Measurements from ENCODE around the gene SNAP91.

- TF ChIP-seq SPI1 (IDR thresholded peaks at IDR 0.05; ENCODE audit: low read depth, low read length), result no peak
- TF ChIP-seq POLR2A (IDR thresholded peaks at IDR 0.05; ENCODE audit: low read depth, low read length), result no peak
- TF ChIP-seq PAX5 (IDR thresholded peaks at IDR 0.05; ENCODE audit: insufficient read depth, low read length, severe bottlenecking), result no peak
- TF ChIP-seq POLR2AphosphoS5 (IDR thresholded peaks at IDR 0.05; ENCODE audit: low read depth, low read length), result no peak
- TF ChIP-seq TAF1 (IDR thresholded peaks at IDR 0.05; ENCODE audit: low read depth, low read length), result no peak
These were observed 193.9 kb downstream of the SNAP91 start for GRCh38 chr6:83514866-83515466.

All from GM12891 (cell line).